NCI-H128 (cell line): Measurements from ENCODE around the gene AMN1.
"Not testable (repeated sequence)": the region's sequence is repeated elsewhere in the genome, so short reads cannot be mapped to it uniquely, and the experiment has no call there.

Experiments
- DNase-seq: peaks from one replicate; lab custom pipeline; 2025; ENCODE audit not compliant: unreplicated experiment; lab: John Stamatoyannopoulos, UW

Gene AMN1

DNA sequence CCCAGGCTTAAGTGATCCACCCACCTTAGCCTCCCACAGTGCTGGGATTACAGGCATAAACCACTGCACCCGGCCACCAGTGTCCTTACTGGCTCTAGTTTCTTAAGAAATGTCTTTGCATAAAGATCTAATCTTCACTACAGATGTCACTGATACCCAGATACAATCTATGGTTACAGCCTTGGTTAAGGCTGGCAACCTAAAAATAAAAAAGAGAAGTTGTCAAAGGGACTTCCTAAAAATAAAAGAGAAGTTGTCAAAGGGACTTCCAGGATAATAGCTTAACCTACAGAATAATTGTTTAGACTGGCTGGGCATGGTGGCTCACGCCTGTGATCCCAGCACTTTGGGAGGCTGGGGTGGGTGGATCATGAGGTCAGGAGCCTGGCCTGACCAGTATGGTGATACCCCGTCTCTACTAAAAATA, 41.7 kb downstream of the AMN1 start:
- no peak for DNase-seq

DNA sequence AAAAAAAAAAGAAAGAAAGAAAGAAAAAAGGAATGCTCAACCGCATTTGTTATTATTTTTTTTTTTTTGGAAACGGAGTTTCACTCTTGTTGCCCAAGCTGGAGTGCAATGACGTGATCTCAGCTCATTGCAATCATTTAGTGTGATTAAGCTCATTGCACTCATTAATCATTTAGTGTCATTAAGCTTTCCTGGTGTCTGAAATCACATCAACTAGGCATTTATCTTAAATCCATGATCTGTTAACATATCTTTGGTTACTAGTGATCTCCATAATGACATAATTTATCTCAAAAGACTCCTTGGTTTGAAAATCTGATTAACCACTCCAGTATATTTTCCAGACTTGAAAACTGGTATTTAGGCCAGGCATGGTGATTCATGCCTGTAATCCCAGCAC, 43.0 kb downstream of the AMN1 start:
- DNase-seq, result no peak

DNA sequence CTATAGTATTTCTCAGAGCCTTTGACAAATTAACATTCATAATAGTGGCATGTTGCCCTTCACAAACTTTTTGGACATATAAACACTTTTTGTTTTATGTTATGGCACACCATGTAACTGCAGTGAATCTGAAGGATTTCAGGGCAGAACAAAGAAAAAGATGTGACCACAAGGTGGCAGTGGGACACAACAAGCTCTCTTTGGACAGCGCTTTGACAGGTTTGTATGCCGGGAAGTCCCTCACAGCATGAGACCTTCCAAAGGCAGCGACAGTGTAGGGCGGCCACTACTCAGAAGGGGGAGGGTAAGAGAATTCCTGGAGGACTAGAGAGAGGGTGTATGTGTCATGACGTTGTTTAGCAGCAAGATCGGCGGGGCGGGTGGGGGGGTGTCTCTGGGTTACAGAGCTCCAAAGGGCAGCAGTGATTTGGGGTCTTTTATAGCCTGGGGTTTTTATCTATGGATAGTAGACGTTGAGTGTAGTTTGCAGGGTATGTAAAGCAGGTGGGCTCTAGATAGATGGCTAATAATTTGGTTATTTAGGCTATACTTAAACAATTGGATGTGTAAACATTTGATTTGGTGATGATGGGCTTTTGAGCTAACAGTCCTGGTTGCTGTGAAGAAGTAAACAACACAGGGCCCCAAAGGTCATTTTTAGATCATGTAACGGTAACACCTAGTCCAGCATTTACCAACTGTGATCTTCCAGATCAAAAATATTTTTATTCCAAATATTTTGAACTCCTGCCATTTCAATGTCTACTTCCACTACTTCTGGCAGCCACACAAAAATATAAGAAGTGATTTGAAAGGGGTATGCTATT, 46.5 kb downstream of the AMN1 start:
- peak; percentile 68 for DNase-seq

- no peak for DNase-seq
Observed at GRCh38 chr12:31672521-31672920, 56.3 kb downstream of the AMN1 start.

DNA sequence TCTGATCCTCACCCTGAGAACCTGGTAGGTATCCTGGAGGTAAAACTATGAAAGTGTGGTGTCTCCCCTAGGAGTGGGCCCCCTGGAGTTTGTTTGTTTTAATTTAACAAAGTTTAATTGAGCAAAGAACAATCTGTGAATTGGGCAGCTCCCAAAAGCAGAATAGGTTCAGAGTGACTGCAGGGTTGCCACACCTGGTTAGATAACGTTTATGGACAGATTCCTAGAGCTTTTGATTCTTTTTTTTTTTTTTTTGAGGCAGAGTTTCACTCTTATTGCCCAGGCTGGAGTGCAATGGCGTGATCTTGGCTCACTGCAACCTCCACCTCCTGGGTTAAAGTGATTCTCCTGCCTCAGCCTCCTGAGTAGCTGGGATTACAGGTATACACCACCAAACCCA, 59.2 kb downstream of the AMN1 start:
- DNase-seq, result not testable (repeated sequence)

DNA sequence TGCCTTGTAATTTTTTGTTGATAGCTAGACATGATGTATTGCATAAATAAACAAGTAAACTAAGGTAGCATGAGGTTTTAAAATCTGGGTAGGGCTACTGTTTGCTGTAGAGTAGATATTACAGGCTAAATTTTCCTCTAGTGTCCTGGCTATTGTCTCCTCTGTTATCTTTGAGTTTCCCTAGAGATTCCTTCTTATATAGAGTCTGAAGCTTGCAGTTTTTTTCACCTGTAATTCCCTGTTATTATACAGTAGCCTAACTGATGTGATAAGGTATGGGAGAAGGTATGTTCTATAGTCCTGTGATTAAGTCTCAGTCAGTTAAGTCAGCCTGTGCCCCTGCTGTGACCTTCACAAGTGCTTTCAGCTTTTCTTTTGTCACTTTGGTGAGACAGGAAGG, 59.8 kb downstream of the AMN1 start:
- no peak for DNase-seq

GRCh38 chr12:31664038-31664437, 64.8 kb downstream of the AMN1 start:
- DNase-seq, result no peak

DNA sequence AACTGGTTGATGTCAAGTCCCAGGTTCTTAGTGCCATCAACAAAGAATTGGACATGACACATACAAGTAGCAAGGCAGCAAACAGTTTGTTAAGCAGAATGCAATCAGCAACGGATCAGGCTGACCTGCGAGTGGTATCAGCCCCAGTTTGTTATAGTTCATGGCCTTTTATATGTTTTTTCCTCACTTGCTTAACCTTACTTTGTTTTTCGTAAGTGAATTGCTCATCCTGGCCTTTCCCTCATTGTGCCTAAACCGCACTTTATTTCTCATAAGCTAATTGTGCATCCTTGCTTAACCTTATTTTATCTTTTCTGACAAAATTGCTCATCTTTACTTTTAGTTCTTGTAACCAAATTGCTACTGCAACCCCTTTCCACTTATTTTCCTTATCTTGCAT, 65.2 kb downstream of the AMN1 start:
- DNase-seq, result no peak

DNA sequence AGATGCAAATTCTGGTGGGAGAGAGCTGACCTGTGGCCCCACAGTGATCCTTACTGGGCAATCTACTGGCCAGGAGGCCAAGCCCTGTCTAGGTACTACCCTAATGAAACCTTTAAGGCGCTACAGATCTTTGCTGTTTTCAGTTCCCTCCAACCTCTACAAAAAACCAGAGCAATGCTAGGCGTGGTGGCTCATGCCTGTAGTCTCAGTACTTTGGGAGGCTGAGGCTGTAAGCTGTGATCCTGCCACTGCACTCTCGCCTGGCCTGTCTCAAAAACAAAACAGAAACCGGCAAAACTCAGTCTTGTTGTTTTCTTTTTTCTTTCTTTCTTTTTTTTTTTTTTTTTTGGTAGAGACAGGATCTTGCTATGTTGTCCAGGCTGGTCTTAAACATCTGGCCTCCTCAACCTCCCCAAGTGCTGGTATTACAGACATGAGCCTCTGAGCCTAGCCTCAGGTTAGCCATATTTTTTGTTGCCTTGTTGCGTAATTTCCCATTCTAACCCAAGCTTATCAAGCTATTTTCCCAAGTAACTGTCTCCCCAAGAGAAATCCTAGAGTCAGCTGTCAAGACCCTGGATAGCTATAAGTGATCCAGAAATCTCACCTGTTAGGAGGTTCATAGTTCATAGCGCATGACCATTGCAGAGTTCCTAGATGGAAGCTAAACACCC, 66.5 kb downstream of the AMN1 start:
- no peak for DNase-seq

GRCh38 chr12:31659087-31659942, 69.5 kb downstream of the AMN1 start, which contains the start of gene ETFBKMT:
TSS of gene ETFBKMT (plus strand) at chr12:31659688. CDS start at chr12:31661954, 2,266 bp downstream.
- peak; percentile 80 for DNase-seq

DNA sequence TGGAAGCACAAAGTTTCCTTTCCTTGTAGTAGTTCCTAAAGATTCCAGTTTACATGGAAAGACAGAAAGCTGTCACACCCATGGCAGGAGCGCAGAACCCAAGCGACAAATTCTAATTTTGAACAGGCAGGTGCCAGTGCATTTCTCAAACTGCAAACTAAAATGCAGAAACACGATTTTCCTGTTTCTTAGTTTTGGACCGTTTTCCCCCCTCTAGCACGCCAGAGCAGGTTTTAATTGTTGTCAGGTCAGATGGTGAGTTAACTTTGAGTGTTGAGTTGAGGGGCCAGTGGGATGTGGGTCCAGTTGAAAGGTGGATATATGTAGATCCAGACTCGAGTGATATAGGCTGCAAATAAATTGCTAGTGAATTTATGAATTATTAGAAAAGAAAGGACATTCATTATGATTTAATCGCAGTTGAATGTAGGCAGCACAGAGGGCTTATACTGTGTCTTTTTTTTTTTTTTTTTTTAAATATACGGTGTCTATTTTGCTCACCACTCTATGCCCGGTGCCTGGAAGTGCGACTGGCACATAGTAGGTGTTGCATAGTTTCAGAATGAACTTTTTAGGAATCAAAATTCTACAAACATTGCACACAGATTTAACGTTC, 70.2 kb downstream of the AMN1 start:
- DNase-seq, result no peak

- no peak for DNase-seq
Observed at GRCh38 chr12:31655792-31656191, 73.0 kb downstream of the AMN1 start.

DNA sequence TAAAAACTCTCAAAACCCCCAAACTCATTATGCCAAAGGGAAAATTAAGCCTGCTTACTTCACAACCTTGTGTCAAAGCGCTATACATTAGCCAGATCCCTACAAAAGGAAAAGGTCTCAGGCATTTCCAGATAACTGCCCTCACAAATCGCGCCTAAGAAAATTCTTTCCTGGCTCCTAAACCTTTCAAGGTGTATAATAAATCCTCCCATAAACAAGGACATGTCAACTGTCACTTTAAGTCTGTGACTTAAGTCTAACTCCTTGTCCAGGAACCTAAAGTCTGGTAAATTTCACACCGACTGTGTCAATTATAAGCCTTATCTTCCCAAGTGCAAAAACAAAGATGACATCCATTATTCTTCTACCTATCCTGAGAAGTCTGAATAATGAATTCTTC, 73.6 kb downstream of the AMN1 start:
- no peak for DNase-seq

DNA sequence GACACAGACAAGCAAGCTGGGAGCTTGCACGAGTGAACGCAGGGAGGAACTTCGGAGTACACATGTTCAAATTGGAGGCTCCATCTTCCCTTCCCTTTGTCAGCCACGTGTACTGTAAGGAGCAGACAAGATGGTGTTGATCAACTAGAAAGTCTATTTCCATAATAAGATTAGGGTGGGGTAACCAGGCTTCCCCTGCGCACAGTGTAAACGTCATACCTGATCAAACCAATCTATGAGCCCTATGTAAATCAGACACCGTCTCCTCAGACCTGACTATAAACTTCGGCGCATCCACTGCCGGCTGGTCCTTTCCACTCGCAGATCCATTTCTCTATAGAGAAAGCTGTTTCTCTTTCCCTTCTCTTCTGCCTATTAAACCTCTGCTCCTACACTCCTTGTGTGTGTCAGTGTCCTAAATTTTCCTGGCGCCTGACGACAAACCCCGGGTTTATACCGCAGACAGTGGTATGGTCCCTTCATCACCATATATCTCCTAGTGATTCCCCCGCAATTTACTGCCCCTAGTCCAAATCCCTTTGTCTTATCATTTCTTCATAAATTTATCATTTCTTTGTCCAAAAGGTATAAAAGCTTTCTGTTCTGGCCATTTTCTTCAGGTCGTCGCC, 76.8 kb downstream of the AMN1 start:
- DNase-seq, result no peak

DNA sequence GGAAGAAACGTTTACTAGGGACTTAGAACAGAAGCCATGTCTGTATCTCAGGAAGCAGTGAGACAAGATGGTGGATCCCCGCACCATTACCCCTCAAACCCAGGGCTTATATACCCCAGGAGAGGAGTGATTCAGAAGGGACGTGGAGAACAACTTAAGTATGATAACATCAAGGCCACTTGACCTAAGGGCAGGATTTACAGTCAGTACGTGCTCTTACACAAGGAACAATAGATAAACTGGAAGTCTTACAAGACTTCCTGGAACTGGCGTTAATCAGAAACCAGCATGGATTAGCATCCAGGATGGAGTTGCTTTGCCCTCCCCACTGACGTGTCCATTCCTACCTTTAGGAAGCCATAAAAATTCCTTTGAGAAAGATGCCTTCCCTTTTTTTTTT, 77.9 kb downstream of the AMN1 start:
- DNase-seq, result no peak

- DNase-seq, result no peak
Observed at GRCh38 chr12:31647086-31647491, 81.7 kb downstream of the AMN1 start.

DNA sequence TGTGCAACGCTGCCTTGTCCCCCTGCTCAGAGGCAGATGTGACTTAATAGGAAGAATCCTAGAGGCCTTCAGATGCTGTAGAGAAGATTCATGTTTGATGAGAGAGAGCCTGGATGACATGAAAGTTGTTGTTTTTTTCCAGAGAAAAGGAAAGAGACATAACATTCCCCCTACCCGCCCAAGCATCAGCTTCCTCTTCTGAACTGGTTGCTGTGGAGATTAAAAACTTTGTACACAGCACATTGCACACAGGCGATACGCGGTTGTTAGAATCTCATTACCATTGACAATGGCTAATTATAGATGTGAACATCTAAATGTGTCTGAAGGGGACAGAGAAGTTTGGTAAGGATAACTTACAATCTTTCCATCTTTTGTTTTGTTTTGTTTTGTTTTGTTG, 82.9 kb downstream of the AMN1 start:
- no peak for DNase-seq

- no peak for DNase-seq
Observed at GRCh38 chr12:31644536-31644935, 84.3 kb downstream of the AMN1 start.

- DNase-seq, result no peak
Observed at GRCh38 chr12:31641509-31642090, 87.2 kb downstream of the AMN1 start.

GRCh38 chr12:31634620-31635019, 94.2 kb downstream of the AMN1 start:
- no peak for DNase-seq
